Measurements from ENCODE around the gene NLK. TPM values are rescaled to one million over a fixed set of nuclear protein-coding genes. Genes with fewer than 3 reads are reported as not detected.
"Not testable (repeated sequence)": the region's sequence is repeated elsewhere in the genome, so short reads cannot be mapped to it uniquely, and the experiment has no call there.

Gene NLK
- total RNA-seq, 1 experiment from 2014 or later: 21.8 TPM

DNA sequence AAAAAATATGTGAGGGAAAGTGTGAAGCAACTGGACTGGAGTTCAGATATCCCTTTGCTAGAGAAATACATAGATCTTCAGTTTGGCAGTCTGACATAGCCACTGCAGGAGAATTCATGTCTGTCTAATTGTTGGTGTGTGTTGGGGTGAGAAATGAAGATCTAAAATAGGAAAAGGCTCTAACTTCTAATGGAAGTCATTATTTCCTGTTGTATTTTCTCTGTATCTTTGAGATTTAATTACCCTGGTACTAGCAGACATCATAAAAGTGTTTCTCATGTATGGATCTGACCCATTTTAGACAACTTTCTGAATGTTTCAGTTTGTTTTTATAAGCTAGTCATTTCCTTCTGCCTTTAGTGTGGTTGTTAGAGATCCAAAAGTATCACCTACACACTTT, 128.3 kb downstream of the NLK start:
- DNase-seq (ENCODE audit: low read depth in 1 of 2, low spot score in 2 of 2): peak in 1 of 2 experiments; percentile 34
- no peaks in the 10 kb centered on the region for H3K27me3 ChIP-seq (replicated peaks)
- peaks cover 45% of the 10 kb centered on the region for H3K4me1 ChIP-seq (replicated peaks)
- H3K27ac ChIP-seq: peak overlapping the region; percentile 75
- H3K36me3 ChIP-seq: peaks cover 43% of the 10 kb centered on the region
- H3K4me3 ChIP-seq: no peak overlapping the region
- H3K9me3 ChIP-seq (replicated peaks): no peaks in the 10 kb centered on the region

GRCh38 chr17:28173031-28173561, 130.6 kb downstream of the NLK start:
- peak overlapping the region; percentile 16 for H3K4me3 ChIP-seq
- H3K36me3 ChIP-seq: peaks cover 58% of the 10 kb centered on the region
- no peak for DNase-seq (ENCODE audit: low read depth in 1 of 2, low spot score in 2 of 2)
- H3K9me3 ChIP-seq (replicated peaks): no peaks in the 10 kb centered on the region
- peak overlapping the region; percentile 93 for H3K27ac ChIP-seq
- peaks cover 45% of the 10 kb centered on the region for H3K4me1 ChIP-seq (replicated peaks)
- H3K27me3 ChIP-seq (replicated peaks): no peaks in the 10 kb centered on the region

GRCh38 chr17:28173801-28174200, 131.3 kb downstream of the NLK start:
- no peak for DNase-seq (ENCODE audit: low read depth in 1 of 2, low spot score in 2 of 2)
- H3K27ac ChIP-seq: peak overlapping the region; percentile 93
- H3K4me1 ChIP-seq (replicated peaks): peaks cover 45% of the 10 kb centered on the region
- H3K9me3 ChIP-seq (replicated peaks): no peaks in the 10 kb centered on the region
- H3K36me3 ChIP-seq: peaks cover 56% of the 10 kb centered on the region
- H3K4me3 ChIP-seq: peak overlapping the region; percentile 16
- no peaks in the 10 kb centered on the region for H3K27me3 ChIP-seq (replicated peaks)

- H3K27me3 ChIP-seq (replicated peaks): no peaks in the 10 kb centered on the region
- 0 out of 2 replicates have a peak overlapping the region, but pooled peaks have one; percentile 93 for H3K27ac ChIP-seq
- H3K36me3 ChIP-seq: peaks cover 52% of the 10 kb centered on the region
- H3K4me3 ChIP-seq: no peak overlapping the region
- no peaks in the 10 kb centered on the region for H3K9me3 ChIP-seq (replicated peaks)
- no peak for DNase-seq (ENCODE audit: low read depth in 1 of 2, low spot score in 2 of 2)
- peaks cover 46% of the 10 kb centered on the region for H3K4me1 ChIP-seq (replicated peaks)
These were observed 132.0 kb downstream of the NLK start for GRCh38 chr17:28174352-28175046.

GRCh38 chr17:28177351-28177750, 134.9 kb downstream of the NLK start:
- no peak for DNase-seq (ENCODE audit: low read depth in 1 of 2, low spot score in 2 of 2)
- Histone ChIP-seq H3K36me3 (peaks cover 69% of the 10 kb centered on the region), H3K27ac (no peak overlapping the region), H3K9me3 (replicated peaks) (no peaks in the 10 kb centered on the region), H3K27me3 (replicated peaks) (no peaks in the 10 kb centered on the region), H3K4me1 (replicated peaks) (peaks cover 38% of the 10 kb centered on the region), H3K4me3 (no peak overlapping the region)

- Histone ChIP-seq H3K9me3 (replicated peaks) (no peaks in the 10 kb centered on the region), H3K27ac (no peak overlapping the region), H3K4me3 (no peak overlapping the region), H3K4me1 (replicated peaks) (peaks cover 23% of the 10 kb centered on the region), H3K27me3 (replicated peaks) (no peaks in the 10 kb centered on the region), H3K36me3 (peaks cover 56% of the 10 kb centered on the region)
- no peak for DNase-seq (ENCODE audit: low read depth in 1 of 2, low spot score in 2 of 2)
These were observed 136.3 kb downstream of the NLK start for GRCh38 chr17:28178800-28179199.

- Histone ChIP-seq H3K36me3 (peaks cover 61% of the 10 kb centered on the region), H3K4me1 (replicated peaks) (peaks cover 15% of the 10 kb centered on the region), H3K27ac (peak overlapping the region; percentile 78)
These were observed 138.0 kb downstream of the NLK start for GRCh38 chr17:28180449-28180848.

GRCh38 chr17:28181568-28181967, 139.1 kb downstream of the NLK start:
- Histone ChIP-seq H3K27me3 (replicated peaks) (no peaks in the 10 kb centered on the region), H3K27ac (no peak overlapping the region), H3K4me3 (no peak overlapping the region), H3K9me3 (replicated peaks) (no peaks in the 10 kb centered on the region), H3K36me3 (peaks cover 66% of the 10 kb centered on the region), H3K4me1 (replicated peaks) (peaks cover 15% of the 10 kb centered on the region)
- DNase-seq (ENCODE audit: low read depth in 1 of 2, low spot score in 2 of 2): no peak

More at GRCh38 chr17:28180449-28180848, 138.0 kb downstream of the NLK start:
- Histone ChIP-seq H3K27me3 (replicated peaks) (no peaks in the 10 kb centered on the region), H3K4me3 (no peak overlapping the region), H3K9me3 (replicated peaks) (no peaks in the 10 kb centered on the region)
- peak in 1 of 2 experiments; percentile 54 for DNase-seq (ENCODE audit: low read depth in 1 of 2, low spot score in 2 of 2)

- no peak for DNase-seq (ENCODE audit: low read depth in 1 of 2, low spot score in 2 of 2)
- no peak overlapping the region for H3K4me3 ChIP-seq
- no peaks in the 10 kb centered on the region for H3K9me3 ChIP-seq (replicated peaks)
- peaks cover 70% of the 10 kb centered on the region for H3K36me3 ChIP-seq
- H3K27me3 ChIP-seq (replicated peaks): no peaks in the 10 kb centered on the region
- peaks cover 15% of the 10 kb centered on the region for H3K4me1 ChIP-seq (replicated peaks)
- H3K27ac ChIP-seq: no peak overlapping the region
These were observed 140.1 kb downstream of the NLK start for GRCh38 chr17:28182559-28182958.

GRCh38 chr17:28185658-28186057, 143.2 kb downstream of the NLK start:
- Histone ChIP-seq H3K27me3 (replicated peaks) (no peaks in the 10 kb centered on the region), H3K36me3 (peaks cover 83% of the 10 kb centered on the region), H3K27ac (no peak overlapping the region), H3K4me1 (replicated peaks) (peaks cover 2% of the 10 kb centered on the region; the same call in 1 of the 2 replicates), H3K4me3 (no peak overlapping the region), H3K9me3 (replicated peaks) (no peaks in the 10 kb centered on the region)
- DNase-seq (ENCODE audit: low read depth in 1 of 2, low spot score in 2 of 2): no peak

GRCh38 chr17:28186472-28186871, 144.0 kb downstream of the NLK start:
- H3K9me3 ChIP-seq (replicated peaks); H3K4me1 ChIP-seq (replicated peaks); H3K27ac ChIP-seq; H3K27me3 ChIP-seq (replicated peaks); DNase-seq (ENCODE audit: low read depth in 1 of 2, low spot score in 2 of 2); H3K4me3 ChIP-seq: not testable (repeated sequence)
- H3K36me3 ChIP-seq: peaks cover 80% of the 10 kb centered on the region

DNA sequence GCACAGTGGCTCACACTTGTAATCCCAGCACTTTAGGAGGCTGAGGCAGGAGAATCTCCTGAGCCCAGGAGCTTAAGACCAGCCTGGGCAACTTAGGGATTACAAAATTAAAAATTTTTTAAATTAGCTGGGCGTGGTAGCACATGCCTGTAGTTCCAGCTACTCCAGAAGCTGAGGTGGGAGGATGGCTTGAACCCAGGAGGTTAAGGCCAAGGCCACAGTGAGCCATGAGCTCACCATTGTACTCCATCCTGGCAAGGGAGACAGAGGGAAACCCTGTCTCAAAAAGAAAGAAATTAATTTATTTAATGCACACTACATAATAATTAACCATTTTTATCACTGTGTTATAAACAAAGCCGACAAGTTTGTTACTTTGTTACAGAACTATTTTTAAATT, 145.5 kb downstream of the NLK start:
- Histone ChIP-seq H3K9me3 (replicated peaks) (no peaks in the 10 kb centered on the region), H3K27me3 (replicated peaks) (no peaks in the 10 kb centered on the region), H3K36me3 (peaks cover 85% of the 10 kb centered on the region), H3K4me1 (replicated peaks) (no peaks in the 10 kb centered on the region), H3K27ac (no peak overlapping the region), H3K4me3 (no peak overlapping the region)
- DNase-seq (ENCODE audit: low read depth in 1 of 2, low spot score in 2 of 2): no peak

GRCh38 chr17:28188841-28189263, 146.4 kb downstream of the NLK start:
- Histone ChIP-seq H3K9me3 (replicated peaks) (no peaks in the 10 kb centered on the region), H3K27ac (no peak overlapping the region), H3K27me3 (replicated peaks) (no peaks in the 10 kb centered on the region), H3K4me3 (no peak overlapping the region), H3K4me1 (replicated peaks) (no peaks in the 10 kb centered on the region), H3K36me3 (peaks cover 92% of the 10 kb centered on the region)
- no peak for DNase-seq (ENCODE audit: low read depth in 1 of 2, low spot score in 2 of 2)

GRCh38 chr17:28189667-28190066, 147.2 kb downstream of the NLK start:
- H3K27me3 ChIP-seq (replicated peaks): no peaks in the 10 kb centered on the region
- no peaks in the 10 kb centered on the region for H3K4me1 ChIP-seq (replicated peaks)
- H3K4me3 ChIP-seq: no peak overlapping the region
- no peak overlapping the region for H3K27ac ChIP-seq
- DNase-seq (ENCODE audit: low read depth in 1 of 2, low spot score in 2 of 2): no peak
- H3K9me3 ChIP-seq (replicated peaks): no peaks in the 10 kb centered on the region
- H3K36me3 ChIP-seq: peaks cover 92% of the 10 kb centered on the region
